Measurements from ENCODE around the gene STK39. TPM values are rescaled to one million over a fixed set of nuclear protein-coding genes. Genes with fewer than 3 reads are reported as not detected.

STK39 gene
- polyA plus RNA-seq, 1 experiment: 25.2 TPM

GRCh38 chr2:168015274-168015953 is 232.0 kb downstream of the STK39 start:
- CTCF ChIA-PET: interaction anchor here (1.3 kb wide), 1 partner anchor 104 kb away, joined by 5 read pairs; no protein-coding TSS in a partner anchor
- H3K4me3 ChIP-seq (ENCODE audit: low read depth, low read length): no peak overlapping the region
- no peak for DNase-seq (ENCODE audit: low read depth, low spot score)
- H3K9me3 ChIP-seq (ENCODE audit: control insufficient read depth, insufficient read depth, low read length): no peaks in the 10 kb centered on the region
- no peak overlapping the region for H3K27ac ChIP-seq (ENCODE audit: low read depth, low read length)
- H3K27me3 ChIP-seq (ENCODE audit: control insufficient read depth, insufficient read depth, low read length): no peaks in the 10 kb centered on the region
- TF ChIP-seq, protein P1, sequence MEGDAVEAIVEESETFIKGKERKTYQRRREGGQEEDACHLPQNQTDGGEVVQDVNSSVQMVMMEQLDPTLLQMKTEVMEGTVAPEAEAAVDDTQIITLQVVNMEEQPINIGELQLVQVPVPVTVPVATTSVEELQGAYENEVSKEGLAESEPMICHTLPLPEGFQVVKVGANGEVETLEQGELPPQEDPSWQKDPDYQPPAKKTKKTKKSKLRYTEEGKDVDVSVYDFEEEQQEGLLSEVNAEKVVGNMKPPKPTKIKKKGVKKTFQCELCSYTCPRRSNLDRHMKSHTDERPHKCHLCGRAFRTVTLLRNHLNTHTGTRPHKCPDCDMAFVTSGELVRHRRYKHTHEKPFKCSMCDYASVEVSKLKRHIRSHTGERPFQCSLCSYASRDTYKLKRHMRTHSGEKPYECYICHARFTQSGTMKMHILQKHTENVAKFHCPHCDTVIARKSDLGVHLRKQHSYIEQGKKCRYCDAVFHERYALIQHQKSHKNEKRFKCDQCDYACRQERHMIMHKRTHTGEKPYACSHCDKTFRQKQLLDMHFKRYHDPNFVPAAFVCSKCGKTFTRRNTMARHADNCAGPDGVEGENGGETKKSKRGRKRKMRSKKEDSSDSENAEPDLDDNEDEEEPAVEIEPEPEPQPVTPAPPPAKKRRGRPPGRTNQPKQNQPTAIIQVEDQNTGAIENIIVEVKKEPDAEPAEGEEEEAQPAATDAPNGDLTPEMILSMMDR (IDR thresholded peaks at IDR 0.05; ENCODE audit: low read depth, low read length): no peak
- POLR2A ChIA-PET: no interaction called here

DNA sequence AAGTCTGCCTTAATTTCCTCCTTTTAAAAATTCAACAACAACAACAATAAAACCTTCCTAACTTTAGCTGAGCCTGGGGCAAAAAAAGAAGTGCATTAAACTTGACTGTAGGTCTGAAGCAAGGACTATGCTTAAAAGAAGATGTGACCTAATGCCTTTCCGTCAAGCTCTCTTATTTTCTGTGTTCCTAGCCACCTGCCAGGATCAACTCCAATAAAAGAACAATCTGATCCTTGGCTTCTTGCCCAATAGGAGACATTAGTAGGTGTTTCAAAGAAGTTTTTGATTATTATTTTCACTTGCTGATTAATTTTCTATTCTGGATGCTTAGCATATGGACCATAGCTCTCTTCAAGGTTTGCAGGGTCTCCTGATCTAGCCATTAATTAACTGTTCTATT is 237.5 kb downstream of the STK39 start:
- CTCF ChIA-PET: interaction anchor here (0.5 kb wide), 1 partner anchor 33 kb away, joined by 8 read pairs; no protein-coding TSS in a partner anchor

GRCh38 chr2:168008646-168009195 is 238.7 kb downstream of the STK39 start:
- no peak overlapping the region for H3K27ac ChIP-seq (ENCODE audit: low read depth, low read length)
- TF ChIP-seq, protein P1 (IDR thresholded peaks at IDR 0.05; ENCODE audit: low read depth, low read length): no peak
- ChIA-PET CTCF (no interaction called here), POLR2A (no interaction called here)
- H3K9me3 ChIP-seq (ENCODE audit: control insufficient read depth, insufficient read depth, low read length): no peaks in the 10 kb centered on the region
- no peak for DNase-seq (ENCODE audit: low read depth, low spot score)
- no peaks in the 10 kb centered on the region for H3K27me3 ChIP-seq (ENCODE audit: control insufficient read depth, insufficient read depth, low read length)
- H3K4me3 ChIP-seq (ENCODE audit: low read depth, low read length): no peak overlapping the region

More for the DNA sequence above, 237.5 kb downstream of the STK39 start:
- Histone ChIP-seq H3K27me3 (ENCODE audit: control insufficient read depth, insufficient read depth, low read length) (no peaks in the 10 kb centered on the region), H3K27ac (ENCODE audit: low read depth, low read length) (no peak overlapping the region), H3K9me3 (ENCODE audit: control insufficient read depth, insufficient read depth, low read length) (no peaks in the 10 kb centered on the region), H3K4me3 (ENCODE audit: low read depth, low read length) (no peak overlapping the region)
- no peak for DNase-seq (ENCODE audit: low read depth, low spot score)
- POLR2A ChIA-PET: no interaction called here
- TF ChIP-seq, protein P1 (IDR thresholded peaks at IDR 0.05; ENCODE audit: low read depth, low read length): no peak

GRCh38 chr2:168006498-168006897 is 240.9 kb downstream of the STK39 start:
- ChIA-PET POLR2A (no interaction called here), CTCF (interaction anchor here (0.6 kb wide), 1 partner anchor 112 kb away, joined by 9 read pairs; no protein-coding TSS in a partner anchor)
- Histone ChIP-seq H3K27ac (ENCODE audit: low read depth, low read length) (no peak overlapping the region), H3K27me3 (ENCODE audit: control insufficient read depth, insufficient read depth, low read length) (no peaks in the 10 kb centered on the region), H3K9me3 (ENCODE audit: control insufficient read depth, insufficient read depth, low read length) (no peaks in the 10 kb centered on the region), H3K4me3 (ENCODE audit: low read depth, low read length) (no peak overlapping the region)
- TF ChIP-seq, protein P1 (IDR thresholded peaks at IDR 0.05; ENCODE audit: low read depth, low read length): no peak
- DNase-seq (ENCODE audit: low read depth, low spot score): no peak

DNA sequence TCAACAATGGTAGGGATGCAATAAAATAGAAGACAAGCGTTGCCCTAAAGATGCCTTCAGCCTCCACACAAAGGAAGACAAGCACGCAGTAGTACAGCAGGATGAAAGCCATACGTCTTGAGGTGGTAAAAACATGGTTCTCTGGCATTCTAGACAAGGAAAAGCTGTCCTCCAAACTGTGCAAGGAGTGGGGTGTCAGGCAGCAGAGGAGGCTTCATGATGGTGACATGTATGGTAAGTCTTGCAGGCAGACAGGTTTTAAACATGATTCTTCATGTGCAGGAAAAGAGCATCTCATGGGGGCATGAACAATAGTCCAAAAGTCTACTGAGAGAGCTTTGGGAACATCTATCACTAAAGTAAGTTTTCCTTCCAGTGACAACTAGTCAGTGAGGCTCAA is 241.8 kb downstream of the STK39 start:
- no peak overlapping the region for H3K4me3 ChIP-seq (ENCODE audit: low read depth, low read length)

More for the DNA sequence above, 241.8 kb downstream of the STK39 start:
- TF ChIP-seq, protein P1 (IDR thresholded peaks at IDR 0.05; ENCODE audit: low read depth, low read length): no peak
- POLR2A ChIA-PET: no interaction called here
- no peak for DNase-seq (ENCODE audit: low read depth, low spot score)
- Histone ChIP-seq H3K27ac (ENCODE audit: low read depth, low read length) (no peak overlapping the region), H3K27me3 (ENCODE audit: control insufficient read depth, insufficient read depth, low read length) (no peaks in the 10 kb centered on the region), H3K9me3 (ENCODE audit: control insufficient read depth, insufficient read depth, low read length) (no peaks in the 10 kb centered on the region)
- CTCF ChIA-PET: no interaction called here

All from AG04450 (cell line).